GM10266 (cell line): Measurements from ENCODE around the gene WRAP73.

Source experiments
- DNase-seq: peaks from one replicate; pipeline ENCODE4 v3.0.0; 2012; ENCODE audit errors: extremely low spot score
- TF ChIP-seq, protein P1 (sequence below): IDR thresholded peaks from 2 replicates; pipeline ENCODE4 v1.5.1; 2012; ENCODE audit warnings: mild to moderate bottlenecking, low read depth; ENCODE audit not compliant: control insufficient read depth, insufficient read depth; ENCODE audit errors: missing control alignments

Gene WRAP73

DNA sequence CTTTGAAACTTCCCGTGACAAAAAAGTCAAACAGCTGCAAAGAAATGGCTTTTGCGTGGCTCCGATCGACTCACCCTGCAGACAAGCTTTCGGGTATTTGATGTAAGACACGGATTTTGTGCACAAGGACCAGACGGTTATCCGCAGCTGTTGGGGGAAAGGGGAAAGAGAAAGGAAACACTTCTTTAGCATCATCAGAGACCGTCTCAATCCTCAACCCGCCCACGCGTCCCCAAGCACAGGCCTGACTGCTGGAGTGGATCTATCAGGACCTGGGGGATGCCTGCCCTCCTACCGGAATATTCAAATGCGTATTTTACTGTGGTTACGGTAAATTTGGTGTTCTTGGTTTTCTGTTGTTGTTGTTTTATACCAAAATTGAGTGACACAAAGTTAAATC is 11.2 kb downstream of the WRAP73 start:
- TF ChIP-seq, protein P1, sequence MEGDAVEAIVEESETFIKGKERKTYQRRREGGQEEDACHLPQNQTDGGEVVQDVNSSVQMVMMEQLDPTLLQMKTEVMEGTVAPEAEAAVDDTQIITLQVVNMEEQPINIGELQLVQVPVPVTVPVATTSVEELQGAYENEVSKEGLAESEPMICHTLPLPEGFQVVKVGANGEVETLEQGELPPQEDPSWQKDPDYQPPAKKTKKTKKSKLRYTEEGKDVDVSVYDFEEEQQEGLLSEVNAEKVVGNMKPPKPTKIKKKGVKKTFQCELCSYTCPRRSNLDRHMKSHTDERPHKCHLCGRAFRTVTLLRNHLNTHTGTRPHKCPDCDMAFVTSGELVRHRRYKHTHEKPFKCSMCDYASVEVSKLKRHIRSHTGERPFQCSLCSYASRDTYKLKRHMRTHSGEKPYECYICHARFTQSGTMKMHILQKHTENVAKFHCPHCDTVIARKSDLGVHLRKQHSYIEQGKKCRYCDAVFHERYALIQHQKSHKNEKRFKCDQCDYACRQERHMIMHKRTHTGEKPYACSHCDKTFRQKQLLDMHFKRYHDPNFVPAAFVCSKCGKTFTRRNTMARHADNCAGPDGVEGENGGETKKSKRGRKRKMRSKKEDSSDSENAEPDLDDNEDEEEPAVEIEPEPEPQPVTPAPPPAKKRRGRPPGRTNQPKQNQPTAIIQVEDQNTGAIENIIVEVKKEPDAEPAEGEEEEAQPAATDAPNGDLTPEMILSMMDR: no peak
- no peak for DNase-seq

DNA sequence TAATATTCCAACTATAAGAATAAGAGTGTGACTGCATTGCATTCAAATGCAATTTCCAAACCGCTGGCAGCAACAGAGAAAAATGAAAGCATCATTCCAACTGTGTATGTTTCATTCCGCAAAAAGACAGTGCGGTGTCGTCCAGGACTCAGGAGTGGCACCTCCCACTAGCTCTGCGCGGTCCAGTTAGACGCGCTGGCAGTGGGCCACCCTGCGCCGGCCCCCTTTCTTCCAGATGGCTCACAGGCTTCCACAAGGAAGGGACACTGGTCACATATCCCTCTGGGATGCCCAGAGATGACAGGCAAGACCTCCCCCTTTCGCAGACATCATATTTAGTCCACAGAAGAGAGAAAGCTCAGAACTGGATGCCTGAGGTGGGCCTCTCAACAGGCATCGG is 11.9 kb downstream of the WRAP73 start:
- DNase-seq: no peak
- TF ChIP-seq, protein P1: no peak

DNA sequence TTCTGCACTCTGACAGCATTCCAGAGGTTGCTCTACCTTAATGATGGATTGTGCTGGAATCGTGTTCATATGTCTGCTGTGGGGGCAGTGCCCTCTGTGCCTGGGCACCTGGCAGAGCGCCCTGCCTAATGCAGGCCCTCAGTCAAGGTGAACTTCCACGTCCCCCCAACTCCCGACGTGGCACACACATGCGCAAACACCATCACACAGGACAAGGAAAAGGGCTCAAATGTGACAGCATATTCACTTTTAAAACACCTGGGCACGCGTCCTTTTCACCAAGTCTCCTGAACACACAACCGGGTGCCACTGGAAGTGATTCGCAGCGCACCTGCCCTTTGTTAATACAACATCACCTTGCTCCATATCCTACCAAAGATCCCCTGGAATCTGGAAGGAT is 13.4 kb downstream of the WRAP73 start:
- no peak for DNase-seq
- TF ChIP-seq, protein P1: no peak

DNA sequence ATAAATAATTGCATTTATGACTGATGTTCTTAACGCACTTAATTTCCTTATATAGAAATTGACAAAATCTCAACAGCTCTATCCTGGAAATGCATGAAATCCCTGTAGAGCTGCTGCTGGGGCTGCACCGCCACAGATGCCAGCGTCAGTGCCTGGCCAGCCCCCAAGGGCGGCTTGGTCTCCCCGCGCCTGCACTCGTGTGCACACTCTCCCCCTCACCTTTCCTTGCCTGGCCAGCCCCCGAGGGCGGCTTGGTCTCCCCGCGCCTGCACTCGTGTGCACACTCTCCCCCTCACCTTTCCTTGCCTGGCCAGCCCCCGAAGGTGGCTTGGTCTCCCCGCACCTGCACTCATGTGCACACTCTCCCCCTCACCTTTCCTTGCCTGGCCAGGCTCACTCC is 13.8 kb downstream of the WRAP73 start:
- no peak for DNase-seq
- TF ChIP-seq, protein P1: no peak

DNA sequence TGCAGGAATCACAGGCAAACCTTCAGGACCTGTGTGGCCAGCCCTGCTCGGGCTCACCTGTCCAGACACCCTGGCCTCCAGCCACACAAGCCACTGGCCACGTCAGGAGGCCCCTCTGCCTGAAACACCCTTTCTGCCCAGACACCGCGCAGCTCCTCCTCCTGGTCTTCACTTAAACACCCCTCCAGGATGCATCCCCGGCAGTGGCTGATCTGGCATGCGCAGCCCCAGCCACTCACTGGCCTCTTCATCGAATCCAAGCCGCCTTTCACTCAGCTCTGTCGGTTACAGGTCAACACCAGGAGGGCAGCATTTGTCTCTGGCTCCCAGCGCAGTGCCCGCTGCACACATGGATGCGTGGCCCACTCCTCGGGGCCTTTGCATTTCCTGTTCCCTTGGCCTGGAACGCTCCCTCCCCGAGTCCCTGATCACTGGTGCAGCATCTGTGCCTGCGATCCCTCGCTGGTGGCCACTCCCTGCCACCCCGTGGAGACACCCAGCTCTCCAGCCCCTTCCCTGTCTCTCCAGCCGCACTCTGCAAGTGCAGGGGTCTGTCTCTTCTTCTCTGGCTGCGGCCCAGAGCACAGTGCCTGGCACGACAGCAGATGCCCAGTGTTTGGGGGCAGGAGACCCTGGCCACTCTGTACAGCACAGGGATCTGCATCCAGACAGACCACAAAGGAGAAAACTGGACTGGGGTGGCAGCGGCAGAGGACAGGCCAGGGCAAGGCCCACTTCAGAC is 15.7 kb downstream of the WRAP73 start:
- TF ChIP-seq, protein P1: no peak
- no peak for DNase-seq

DNA sequence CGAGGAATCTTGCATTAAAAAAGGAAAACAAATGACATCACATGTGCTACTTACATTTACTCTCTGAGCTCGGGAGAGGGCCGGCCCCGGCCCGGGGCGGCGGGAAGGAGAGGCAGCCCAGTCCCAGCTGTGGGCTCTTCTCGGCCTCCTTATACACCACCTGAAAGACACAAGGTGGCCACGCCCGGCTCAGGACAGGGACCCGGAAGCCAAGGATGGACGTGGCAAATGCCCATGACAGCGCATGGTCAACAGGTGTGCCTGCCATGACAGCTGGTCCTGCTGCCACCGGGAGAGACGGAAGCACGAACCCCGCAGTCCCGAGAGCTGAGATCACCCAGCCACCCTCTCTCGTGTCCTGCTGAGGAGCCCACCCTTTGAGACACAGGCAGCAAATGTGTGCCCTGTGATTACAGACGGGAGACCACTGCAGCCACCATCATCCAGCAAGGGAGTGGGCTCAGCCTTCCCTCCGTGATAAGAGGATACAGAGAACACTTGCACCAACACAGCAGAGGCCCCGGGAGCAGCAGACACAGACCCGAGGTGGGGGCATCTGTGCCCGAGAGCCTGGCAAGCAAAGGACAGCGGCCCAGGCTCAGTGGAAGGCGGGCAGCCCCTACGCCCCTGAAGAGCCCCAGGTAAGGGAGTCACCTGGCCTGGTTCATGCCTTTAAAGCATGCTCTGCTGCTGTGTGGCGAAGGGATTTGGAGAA is 16.4 kb downstream of the WRAP73 start:
- TF ChIP-seq, protein P1: no peak
- no peak for DNase-seq
